CD4-positive, alpha-beta T cell treated with Interferon alpha-2 for 1 hour (primary cell): Measurements from ENCODE around the gene TMC5.
"Not testable (repeated sequence)": the region's sequence is repeated elsewhere in the genome, so short reads cannot be mapped to it uniquely, and the experiment has no call there.

Experiments used
- DNase-seq, 2 donors: peaks; one replicate each; pipeline ENCODE4 v3.0.0-alpha.2; 2020 to 2022

The TMC5 gene

DNA sequence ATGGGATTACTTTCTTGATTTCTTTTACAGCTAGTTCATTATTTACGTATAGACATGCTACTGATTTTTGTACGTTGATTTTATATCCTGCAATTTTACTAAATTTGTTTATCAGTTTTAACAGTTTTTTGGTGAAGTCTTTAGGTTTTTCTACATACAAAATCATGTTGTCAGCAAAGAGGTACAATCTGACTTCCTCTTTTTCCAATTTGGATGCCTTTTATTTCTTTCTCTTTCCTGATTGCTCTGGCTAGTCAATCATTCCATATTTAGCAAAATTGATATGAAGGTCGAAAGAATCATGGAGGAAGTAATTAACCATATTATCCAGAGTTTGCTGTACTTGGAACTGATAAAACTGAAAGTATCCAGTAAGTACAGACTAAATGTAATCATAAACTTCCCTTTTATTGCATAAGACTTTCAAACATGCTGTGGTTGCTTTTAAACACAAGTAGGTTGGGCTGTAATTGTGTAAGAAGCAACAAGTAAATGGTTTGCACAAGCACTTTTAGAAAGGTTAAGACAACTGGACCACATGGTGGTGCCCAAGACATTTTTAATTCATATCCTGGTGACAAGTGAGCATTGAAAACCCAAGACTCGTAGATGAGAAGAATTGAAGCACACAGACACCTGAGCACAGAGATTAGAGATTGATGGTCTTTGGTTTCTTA, 95.8 kb downstream of the TMC5 start:
- no peak for DNase-seq

DNA sequence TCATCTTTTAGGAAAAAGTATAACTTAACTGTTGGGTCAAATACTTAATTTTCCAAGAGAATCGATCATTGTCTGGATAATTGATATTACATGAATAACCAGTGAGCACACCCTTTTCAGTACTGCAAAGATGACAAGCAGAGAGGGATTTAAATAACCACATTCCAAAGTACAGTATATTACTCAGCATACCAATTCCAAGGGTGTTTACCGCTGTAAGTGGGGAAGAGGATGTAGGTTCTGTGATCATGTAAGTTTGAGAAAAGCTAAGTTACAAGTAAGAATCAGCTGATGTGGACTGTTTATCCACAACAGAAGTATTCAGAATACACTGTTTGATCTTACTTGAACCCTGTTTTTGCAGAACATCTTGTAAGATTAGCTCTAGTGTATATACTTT, 98.1 kb downstream of the TMC5 start:
- no peak for DNase-seq

DNA sequence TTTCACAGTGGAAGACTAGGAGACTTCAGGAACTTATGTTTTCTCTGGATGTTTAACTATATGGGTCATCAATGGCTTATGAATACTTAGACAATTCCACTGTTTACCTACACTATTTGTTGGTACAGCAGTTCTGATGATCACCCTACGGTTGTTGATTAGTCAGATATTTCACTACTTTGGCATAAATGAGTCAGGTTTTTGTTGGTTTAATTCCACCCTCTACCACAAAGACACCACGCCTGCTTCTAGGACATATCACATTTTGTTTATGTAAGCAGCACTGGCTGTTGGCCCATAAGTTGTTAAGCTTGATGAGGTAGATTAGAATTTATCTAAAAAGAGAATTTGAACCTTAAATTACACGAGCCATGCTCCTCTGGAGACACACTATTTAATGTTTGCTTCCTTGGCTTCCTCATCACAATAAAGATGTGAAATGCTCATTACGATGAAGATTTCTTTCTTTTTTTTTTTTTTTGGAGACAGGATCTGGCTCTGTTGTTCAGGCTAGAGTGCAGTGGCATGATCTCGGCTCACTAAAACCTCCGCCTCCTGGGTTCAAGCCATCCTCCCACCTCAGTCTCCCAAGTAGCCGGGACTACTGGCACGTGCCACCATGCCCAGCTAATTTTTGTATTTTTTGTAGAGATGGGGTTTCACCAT, 99.9 kb downstream of the TMC5 start:
- no peak for DNase-seq

DNA sequence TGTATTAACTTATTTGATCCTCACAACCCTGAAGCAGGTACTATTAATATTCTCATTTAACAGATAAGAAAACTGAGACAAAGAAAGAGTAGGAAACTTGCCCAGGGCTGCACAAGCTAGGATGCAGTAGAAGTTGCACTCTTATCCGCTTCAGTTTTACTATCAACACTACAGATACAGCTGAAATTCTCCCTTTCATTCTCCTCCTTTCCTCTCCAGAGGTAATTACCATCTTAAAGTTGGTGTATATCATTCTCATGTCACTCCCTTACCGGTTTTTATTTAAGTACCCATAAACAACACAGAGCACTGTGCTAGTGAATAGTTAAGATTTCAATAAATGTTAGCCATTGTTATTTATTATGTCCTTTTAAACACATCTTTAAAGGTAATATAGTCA, 100.7 kb downstream of the TMC5 start:
- no peak for DNase-seq

DNA sequence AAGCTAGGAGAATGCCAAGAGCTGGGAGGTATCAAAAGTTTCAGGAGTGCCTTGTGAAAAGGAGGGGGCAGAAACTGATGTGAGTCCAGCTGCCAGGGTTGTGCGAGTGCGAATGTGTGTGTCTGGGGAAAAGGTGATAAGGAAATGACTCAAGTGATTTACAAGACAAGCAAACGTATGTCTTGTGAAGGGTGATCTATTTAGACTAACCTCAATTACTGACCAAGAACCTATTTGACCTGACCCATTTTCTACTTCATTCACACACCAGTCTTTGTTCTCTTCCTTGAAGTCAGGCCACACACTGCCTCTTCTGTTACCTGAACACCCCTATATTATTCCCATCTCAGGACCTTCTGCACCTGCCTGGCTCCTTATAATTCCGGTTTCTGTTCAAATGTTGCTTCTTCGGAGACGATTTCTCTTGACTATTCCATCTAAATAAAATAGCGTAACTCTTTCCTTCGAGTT, 103.2 kb downstream of the TMC5 start:
- peak in 1 of 2 donors; percentile 4 for DNase-seq

DNA sequence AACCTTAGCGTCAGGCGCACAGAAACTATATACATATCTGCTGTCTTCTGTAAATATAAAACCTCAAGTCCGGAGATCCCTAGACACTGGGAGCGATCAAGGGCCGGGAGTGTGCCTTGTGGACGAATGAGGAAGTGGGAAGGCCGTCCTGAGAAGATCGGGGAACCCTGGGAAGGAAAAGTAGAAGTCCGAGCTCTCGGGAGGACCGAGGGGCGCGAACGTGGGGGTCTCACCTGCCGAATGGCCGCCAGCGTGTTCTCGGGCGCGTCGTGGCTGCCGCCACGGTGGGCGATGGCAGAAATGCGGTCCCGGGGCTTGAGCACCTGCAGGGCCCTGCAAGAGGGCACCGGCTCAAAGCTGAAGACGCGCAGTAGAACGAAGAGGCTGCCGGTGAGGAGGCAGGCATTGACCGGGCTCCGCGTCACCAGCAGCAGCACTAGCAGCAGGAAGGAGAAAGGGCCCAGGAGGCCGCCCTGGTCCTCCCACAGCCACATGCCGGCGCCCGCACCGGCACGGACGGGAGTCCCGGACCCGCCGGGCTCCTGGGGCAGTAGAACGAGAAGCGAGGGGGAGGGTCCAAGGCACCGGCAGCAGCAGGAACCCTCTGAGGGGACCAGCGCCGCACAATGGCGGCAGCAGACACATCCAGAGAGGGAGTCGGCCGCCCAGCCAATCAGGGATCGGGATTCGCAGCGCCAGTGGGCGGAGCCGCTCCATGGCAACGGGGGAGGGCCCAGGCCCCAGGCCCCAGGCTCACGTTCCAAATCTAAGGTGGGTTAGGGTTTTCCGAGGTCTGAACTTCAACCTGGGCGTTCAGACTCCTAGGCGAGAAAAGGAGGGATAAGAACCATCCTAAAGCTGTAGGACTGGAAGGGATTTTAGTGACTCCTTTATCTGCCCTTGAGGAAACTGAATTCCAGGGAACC, 104.1 kb downstream of the TMC5 start, which contains the start of gene GDE1:
GDE1 (minus strand) TSS at position 628 of the 926 bp plus-strand sequence; CDS start at position 494, 134 bp downstream.
- DNase-seq = peak; percentile 91 to 94

DNA sequence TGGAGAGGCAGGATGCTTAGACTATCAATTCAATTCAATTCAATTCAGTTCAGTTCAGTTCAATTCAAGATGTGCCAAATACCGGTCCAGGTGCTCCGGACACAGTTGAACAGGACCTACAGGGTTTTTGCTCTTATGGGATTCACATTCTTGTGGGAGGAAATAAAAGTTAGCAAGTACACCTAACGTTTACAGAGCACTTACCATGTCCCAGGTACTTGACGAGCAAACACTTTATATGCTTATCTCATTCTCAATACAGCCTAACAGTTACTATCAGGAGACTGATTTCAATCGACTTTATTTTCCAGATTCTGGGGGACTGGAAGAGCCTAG, 104.7 kb downstream of the TMC5 start:
- no peak for DNase-seq

DNA sequence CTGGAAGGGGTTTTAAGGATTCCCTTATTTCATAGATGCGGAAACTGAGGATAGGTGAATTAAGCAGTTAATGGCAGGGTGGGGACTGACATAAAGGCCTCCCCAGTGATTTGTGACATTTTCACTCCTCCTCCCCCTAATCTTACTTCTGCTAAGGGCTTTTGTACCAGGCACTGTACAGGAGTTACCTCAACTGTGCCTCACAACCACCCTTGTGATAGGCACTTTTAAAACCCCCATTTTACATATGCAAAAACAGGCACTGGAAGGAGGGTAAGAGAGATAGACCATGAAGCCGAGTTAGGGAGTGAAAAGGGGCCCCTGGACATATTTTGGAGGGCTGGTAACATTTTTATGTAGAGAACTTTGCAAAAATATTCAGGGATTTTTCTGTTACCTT, 105.1 kb downstream of the TMC5 start:
- DNase-seq = no peak

DNA sequence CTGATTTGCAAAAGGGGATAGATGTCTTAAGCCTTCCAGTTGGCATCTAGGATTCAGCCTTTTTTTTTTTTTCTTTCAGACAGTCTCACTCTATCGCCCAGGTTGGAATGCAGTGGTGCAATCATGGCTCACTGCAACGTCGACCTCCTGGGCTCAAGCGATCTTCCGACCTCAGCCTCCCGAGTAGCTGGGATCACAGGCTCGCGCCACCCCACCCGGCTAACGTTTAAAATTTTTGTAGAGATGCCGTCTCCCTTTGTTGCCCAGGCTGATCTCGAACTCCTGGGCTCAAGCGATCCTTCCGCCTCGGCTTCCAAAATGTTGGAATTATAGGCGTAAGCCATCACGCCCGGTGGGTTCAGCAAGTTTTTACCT, 105.5 kb downstream of the TMC5 start:
- no peak for DNase-seq

DNA sequence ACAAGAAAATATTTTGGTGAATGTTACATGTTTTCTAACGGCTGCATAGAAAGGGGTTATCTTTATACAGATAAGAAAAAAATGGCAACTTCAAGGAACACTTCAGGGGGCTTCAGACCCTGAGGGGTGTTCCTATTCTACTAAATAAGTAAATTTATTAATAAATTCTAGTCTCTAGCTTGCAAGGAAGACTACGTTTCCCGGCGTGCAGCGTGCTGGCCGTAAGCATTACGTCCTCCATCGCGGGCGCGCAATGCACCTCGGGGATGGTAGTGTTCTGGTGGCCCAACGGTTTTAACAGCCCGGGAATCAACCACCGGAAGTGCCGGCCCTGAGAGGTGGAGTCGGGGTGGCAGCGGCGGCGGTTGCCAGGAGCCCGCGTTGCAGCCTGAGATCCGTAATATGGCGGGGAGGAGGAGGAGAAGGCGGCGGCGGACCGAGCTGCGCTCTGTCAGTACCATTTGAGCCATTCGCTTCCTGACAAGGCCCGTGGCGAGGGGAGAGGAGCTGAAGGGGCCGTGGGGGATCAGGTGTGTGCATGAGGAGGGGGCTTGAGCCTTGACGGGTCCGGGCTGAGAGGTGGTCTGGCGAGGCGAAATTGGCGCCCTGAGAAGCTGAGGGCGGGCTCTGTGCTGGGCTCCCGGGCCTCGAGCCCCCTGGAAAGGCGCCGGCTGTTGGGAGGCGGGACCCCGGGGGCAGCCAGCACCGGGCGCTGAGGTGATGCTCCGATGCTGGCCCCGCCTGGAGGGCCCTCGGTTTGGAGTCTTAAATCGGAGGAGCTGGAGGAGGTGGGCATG, 106.1 kb downstream of the TMC5 start, which contains the start of gene CCP110:
CCP110 (plus strand) TSS at position 384 of the 797 bp plus-strand sequence. CDS start 3,940 bp downstream, outside the sequence.
- peak; percentile 93 to 95 for DNase-seq

DNA sequence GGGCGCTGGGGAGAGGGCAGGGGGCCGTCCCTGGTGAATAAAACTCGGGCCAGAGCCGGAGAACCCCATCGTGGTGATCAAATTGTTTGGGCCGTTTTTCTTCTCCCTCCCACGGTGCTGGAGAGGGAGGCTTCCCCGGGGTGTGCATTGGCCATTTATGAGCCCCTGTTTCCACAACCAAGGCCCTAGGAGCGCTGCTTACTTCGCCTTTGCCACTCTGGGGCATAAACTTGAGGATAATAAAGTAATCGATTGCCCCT, 106.6 kb downstream of the TMC5 start:
- DNase-seq = no peak

DNA sequence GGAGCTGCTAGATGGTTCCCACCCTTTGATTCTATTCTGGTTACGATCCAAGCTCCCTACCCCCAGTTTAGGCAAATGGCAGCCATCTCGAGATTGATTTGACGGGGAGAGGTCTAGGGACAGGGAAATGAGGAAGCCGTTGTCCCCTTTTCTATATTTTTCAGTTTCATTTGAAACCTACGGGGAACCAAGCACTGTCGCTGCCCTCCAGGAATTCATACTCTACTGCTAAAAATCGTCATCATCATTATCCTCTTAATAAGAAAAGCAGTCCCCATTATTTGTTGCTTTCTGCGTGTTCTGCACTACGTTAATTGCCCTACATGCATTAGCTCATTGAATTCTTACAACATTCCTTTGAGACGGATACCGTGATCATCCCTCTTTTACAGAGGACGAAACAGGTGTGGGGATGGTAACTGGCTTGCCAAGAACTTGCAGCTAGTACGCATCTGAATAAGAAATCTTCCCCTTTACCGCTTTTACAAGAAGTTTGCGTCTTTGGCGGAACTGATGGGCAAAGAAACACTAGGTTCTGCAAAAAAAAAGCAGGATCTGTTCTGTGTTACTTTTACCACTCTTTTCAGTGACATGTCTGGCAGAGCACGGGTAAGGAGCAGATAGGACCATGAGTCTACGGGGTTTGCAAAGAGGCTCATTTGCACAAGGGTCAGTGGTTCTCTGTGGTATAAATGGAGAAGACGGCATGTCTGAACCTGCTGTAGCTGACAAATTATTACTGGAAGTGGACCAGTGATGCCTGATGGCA, 107.1 kb downstream of the TMC5 start:
- peak in 1 of 2 donors; percentile 13 for DNase-seq

DNA sequence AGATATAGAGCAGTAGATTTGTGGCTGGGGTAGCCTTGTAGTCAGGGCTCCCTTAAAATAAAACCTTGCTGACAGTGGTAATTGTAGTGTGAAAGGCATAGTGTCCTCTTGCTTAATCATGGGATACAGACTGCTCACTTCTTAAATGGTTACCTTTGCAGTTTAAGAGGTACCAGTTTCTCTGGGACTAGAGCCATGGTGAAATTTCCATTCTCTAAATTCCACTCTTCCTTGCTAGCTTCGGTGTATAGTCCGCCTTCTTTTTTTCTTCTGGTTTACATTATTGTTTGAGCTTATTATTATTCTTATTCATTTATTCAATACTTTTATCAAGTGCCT, 107.7 kb downstream of the TMC5 start:
- DNase-seq = no peak

DNA sequence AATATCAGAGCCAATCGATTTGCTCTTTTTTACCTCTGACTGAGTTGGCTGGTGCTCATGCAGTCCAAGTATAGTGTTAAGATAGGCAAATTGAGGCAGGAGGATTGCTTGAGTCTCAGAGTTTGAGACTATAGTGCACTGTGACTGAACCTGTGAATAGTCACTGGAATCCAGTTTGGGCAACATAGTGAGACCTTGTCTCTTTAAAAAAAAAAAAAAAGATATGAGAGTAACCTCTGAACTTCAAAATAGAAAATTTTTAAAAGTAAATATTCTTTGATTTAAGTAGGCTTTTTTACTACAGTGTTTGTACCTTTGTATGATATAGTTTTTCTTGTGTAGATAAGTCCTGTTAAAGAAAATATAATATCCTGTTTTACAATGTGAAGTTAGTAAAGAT, 109.5 kb downstream of the TMC5 start:
- DNase-seq = no peak

DNA sequence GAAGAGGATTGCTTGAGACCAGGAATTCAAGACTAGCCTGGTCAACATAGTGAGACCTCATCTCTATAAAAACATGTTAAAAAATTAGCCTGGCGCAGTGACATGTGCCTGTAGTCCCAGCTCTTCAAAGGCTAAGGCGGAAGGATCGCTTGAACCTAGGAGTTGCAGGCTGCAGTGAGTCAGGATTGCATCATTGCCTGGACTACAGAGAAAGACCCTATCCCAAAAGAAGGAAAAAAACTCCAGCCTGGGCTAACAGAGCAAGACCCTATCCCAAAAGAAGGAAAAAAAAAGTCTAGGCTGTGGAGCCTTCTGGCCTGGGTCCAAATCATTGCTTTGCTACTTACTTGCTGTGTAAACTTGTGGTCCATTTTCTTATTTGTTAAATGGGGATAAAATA, 111.0 kb downstream of the TMC5 start:
- DNase-seq = no peak

DNA sequence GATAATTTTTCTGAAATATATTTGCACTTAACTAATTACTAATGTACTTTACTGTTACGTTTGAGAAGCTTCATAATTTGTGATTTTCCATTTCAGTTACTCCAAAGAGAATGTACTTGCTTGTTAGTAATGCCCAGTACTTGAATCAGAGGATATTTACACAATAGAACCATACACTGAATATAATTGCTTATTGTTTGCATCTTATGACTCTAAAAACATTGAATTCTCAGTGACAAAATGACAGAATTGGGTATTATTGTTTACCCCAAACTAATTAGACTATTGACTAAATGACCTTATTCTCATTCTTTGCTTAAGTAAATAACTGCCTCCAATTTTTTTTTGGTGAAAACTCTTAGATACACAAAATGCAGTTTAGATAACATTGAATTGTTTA, 114.9 kb downstream of the TMC5 start:
- DNase-seq = no peak

DNA sequence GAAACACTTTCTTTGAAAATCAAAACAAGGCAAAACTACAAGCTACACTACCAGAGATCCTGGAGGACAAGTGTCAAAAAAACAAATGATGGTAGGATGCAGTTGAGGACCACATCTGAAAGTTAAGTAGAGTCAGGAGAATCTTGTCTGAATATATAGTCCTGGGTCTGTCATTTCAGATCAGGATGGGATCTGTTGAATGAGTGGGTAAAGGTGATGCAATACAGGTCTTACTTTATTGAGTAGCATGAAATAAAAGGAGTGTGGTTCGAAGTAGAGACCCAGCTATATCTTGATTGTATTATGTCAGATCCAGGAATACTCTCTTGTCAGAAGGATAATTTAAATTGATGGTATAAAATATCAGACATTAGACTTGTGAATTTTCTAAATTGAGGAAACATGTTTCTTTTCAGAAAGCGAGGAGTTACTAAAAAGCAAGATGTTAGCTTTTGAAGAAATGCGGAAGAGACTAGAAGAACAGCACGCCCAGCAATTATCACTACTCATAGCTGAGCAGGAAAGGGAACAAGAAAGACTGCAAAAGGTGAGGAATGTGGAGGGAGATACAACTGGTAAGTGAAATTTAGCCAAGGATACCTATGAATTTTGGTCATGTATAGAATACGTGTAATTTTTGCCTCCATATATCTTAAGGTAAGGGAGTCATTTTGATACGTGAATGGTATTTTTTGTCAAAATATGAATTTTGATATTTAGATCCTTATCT, 122.7 kb downstream of the TMC5 start:
- no peak for DNase-seq

DNA sequence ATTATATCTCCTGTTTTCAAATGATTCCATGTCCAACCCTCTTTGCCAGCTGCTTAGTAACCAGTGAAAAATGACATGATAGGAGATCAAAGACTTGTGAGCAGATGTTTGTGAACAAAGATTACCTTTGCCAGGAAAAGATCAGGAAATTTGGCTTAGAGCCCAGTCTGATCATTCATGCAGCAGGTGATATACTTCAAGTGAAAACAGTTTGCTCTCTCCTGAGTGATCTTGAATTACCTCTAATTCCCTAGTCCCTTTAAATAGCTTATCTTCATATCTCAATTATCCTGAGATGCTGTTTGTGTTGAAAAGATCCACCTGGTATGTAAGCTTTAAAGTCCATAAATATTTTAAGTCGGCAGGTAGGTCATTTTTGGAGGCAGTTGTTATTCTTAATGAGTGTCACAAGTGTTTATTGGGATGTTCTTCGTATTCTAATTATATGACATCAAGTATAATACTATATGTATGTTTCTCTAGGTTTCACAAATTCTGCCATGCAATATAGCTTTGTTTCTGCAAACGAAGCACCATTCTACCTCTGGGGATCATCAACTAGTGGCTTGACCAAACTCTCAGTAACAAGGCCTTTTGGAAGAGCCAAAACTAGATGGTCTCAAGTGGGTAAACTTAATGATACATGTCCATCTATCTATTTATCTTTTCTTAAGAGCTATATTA, 124.6 kb downstream of the TMC5 start:
- DNase-seq = no peak

DNA sequence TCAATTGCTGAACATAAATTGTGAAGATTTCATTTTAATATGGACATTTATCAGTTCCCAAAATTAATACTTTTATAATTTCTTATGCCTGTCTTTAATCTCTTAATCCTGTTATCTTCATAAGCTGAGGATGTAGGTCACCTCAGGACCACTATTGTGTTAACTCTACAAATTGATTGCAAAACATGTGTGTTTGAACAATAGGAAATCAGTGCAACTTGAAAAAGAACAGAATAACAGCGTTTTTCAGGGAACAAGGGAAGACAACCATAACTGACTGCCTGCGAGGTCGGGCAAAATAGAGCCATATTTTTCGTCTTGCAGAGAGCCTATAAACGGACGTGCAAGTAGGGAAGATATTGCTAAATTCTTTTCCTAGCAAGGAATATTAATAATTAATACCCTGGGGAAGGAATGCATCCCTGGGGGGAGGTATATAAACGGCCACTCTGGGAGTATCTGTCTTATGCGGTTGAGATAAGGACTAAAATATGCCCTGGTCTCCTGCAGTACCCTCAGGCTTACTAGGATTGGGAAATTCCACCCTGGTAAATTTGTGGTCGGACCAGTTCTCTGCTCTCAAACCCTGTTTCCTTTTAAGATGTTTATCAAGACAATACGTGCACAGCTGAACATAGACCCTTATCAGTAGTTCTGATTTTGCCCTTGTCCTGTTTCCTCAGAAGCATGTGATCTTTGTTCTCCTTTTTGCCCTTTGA, 125.8 kb downstream of the TMC5 start:
- not testable (repeated sequence) for DNase-seq

DNA sequence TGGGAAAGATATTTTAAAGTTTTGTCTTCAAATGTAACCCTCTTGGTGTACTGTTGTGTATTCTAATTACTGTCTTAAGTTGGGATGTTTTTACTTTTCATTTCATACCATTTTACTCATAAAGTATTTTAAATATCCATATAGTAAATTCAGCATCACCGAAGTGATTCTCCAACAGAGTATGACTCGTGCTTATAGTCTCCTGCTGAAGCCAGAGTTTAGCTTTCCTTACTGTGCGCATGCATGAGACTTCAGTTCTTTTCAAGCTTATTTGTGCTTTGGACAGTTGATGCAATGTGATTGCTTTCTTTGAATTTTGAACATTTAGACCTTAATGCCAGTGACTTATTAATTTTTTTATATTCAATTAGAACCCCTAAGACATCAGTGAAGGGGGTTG, 130.5 kb downstream of the TMC5 start:
- no peak for DNase-seq
